A673 (cell line): ENCODE data around the gene HSD11B1. TPM values are rescaled to one million over a fixed set of nuclear protein-coding genes. Genes with fewer than 3 reads are reported as not detected.

ENCODE experiments used
- BruUV-seq: library from RNA; stranded (reverse); fragments of 400-500 nt; replicated peaks from 2 replicates; lab custom pipeline; 2021; lab: Mats Ljungman, UMichigan
- CTCF ChIA-PET: fragments of 300-600 bp; sonication (Branson Sonifier 250); formaldehyde crosslinking; loops from one replicate; lab custom pipeline; 2022; ENCODE audit warnings: antibody characterized with exemption; lab: Charles Lee
- POLR2A ChIA-PET: fragments of 300-600 bp; sonication (Branson Sonifier 250); formaldehyde crosslinking; loops from one replicate; lab custom pipeline; 2022; ENCODE audit warnings: antibody characterized with exemption; ENCODE audit not compliant: low non-redundant PET; lab: Charles Lee
- DNase-seq: peaks from one replicate; pipeline ENCODE4 v3.0.0-alpha.2; 2015; ENCODE audit warnings: low spot score
- H3K27ac ChIP-seq: fragments of 200-600 bp; sonication (generic); 2 replicates; pipeline ENCODE4 v1.5.1; 2016; ENCODE audit warnings: mixed run types, low read depth, mild to moderate bottlenecking, mixed read lengths, antibody characterized with exemption, low read length; ENCODE audit not compliant: poor library complexity, severe bottlenecking
- H3K27me3 ChIP-seq: fragments of 200-600 bp; sonication (generic); replicated peaks from 2 replicates; pipeline ENCODE4 v1.6.1; 2017; ENCODE audit warnings: mixed run types, low read depth, mild to moderate bottlenecking, mixed read lengths, antibody characterized with exemption, low read length; ENCODE audit not compliant: insufficient read depth, poor library complexity
- H3K36me3 ChIP-seq: fragments of 200-600 bp; sonication (generic); 2 replicates; pipeline ENCODE4 v1.6.1; 2016; ENCODE audit warnings: mixed run types, mild to moderate bottlenecking, mixed read lengths, antibody characterized with exemption, low read length; ENCODE audit not compliant: insufficient read depth, poor library complexity, severe bottlenecking
- H3K4me1 ChIP-seq: fragments of 200-600 bp; sonication (generic); 2 replicates; pipeline ENCODE4 v1.6.1; 2017; ENCODE audit warnings: mixed run types, mild to moderate bottlenecking, mixed read lengths, antibody characterized with exemption, low read length; ENCODE audit not compliant: insufficient read depth, poor library complexity, severe bottlenecking
- H3K4me3 ChIP-seq: fragments of 200-600 bp; sonication (generic); 2 replicates; pipeline ENCODE4 v1.5.1; 2016; ENCODE audit warnings: low read depth, mixed run types, mild to moderate bottlenecking, mixed read lengths, low read length; ENCODE audit not compliant: poor library complexity, severe bottlenecking
- H3K9me3 ChIP-seq: fragments of 200-600 bp; sonication (generic); 2 replicates; pipeline ENCODE4 v1.6.1; 2016; ENCODE audit warnings: mixed run types, low read depth, mild to moderate bottlenecking, mixed read lengths, antibody characterized with exemption, low read length; ENCODE audit not compliant: poor library complexity, severe bottlenecking
- EZH2 ChIP-seq: fragments of 200-600 bp; sonication (generic); IDR thresholded peaks from 2 replicates; pipeline ENCODE4 v1.6.1; 2017; ENCODE audit warnings: borderline replicate concordance, low read depth, mild to moderate bottlenecking, mixed read lengths, antibody characterized with exemption, low read length; ENCODE audit not compliant: poor library complexity, severe bottlenecking
- intact Hi-C: fragments of 100-400 bp; cut with micrococcal nuclease; formaldehyde crosslinking; loops from one replicate; pipeline ENCODE4 v1.10.0; 2022; ENCODE audit not compliant: unreplicated experiment
- total RNA-seq: library from RNA; stranded (reverse); gene quantifications from 2 replicates; pipeline ENCODE4 v1.2.3, GENCODE V29; 2021
- TF ChIP-seq, protein P1 (sequence below): fragments of 300-800, 200-600 bp; sonication (generic); conservative IDR thresholded peaks from 2 replicates; pipeline ENCODE4 v1.5.1; 2017; ENCODE audit warnings: low read depth, mild to moderate bottlenecking, antibody characterized with exemption, low read length, moderate library complexity, mixed read lengths

Gene HSD11B1
- total RNA-seq, 1 experiment from 2014 or later, result not detected

DNA sequence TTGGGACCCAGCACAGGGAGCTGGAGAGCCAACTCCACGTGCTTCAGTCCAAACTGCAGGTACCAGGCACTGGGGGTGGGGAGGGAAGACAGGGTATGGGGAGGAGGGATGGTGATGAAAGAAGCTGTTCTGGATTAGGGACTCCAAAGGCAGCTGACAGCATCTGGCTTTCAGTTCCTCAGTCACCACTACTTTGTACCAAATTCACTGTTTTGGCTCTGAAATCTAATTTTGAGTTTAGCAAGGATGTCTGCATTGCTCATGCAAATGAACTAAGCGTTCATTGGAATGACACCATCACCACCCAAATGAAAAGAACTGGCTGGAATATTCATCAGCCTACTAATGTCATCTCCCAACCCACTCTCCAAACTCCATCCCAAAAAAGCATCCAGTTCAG lies 71.0 kb downstream of the HSD11B1 start:
- intact Hi-C loops, result no loop called here
- CTCF ChIA-PET, result no interaction called here

DNA sequence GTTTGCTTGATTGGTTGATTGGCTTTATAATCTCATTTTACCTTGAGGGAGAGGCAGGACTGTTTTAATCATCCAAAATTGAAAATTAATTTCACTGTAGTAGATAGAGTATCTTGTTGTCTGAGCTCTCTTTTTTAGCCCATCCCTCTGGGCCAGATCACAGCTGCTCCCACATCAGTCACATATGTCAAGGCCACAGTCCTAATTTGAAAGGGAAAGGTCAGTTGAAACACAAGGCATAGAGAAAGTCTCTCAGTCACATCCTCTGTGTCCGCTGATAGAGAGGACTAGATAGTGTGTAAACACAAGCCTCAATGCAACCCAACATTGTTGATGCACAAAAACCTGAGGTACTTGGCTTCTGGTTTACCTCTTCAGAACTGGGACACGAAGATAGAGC lies 72.9 kb downstream of the HSD11B1 start:
- Histone ChIP-seq H3K9me3 (no peaks in the 10 kb centered on the region), H3K36me3 (no peaks in the 10 kb centered on the region), H3K4me1 (peaks cover 3% of the 10 kb centered on the region), H3K27me3 (no peaks in the 10 kb centered on the region), H3K27ac (no peak overlapping the region), H3K4me3 (no peak overlapping the region)
- BruUV-seq, result no TSS peak
- no peak for TF ChIP-seq EZH2
- TF ChIP-seq, protein P1, sequence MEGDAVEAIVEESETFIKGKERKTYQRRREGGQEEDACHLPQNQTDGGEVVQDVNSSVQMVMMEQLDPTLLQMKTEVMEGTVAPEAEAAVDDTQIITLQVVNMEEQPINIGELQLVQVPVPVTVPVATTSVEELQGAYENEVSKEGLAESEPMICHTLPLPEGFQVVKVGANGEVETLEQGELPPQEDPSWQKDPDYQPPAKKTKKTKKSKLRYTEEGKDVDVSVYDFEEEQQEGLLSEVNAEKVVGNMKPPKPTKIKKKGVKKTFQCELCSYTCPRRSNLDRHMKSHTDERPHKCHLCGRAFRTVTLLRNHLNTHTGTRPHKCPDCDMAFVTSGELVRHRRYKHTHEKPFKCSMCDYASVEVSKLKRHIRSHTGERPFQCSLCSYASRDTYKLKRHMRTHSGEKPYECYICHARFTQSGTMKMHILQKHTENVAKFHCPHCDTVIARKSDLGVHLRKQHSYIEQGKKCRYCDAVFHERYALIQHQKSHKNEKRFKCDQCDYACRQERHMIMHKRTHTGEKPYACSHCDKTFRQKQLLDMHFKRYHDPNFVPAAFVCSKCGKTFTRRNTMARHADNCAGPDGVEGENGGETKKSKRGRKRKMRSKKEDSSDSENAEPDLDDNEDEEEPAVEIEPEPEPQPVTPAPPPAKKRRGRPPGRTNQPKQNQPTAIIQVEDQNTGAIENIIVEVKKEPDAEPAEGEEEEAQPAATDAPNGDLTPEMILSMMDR, result no peak
- no peak for DNase-seq
- ChIA-PET CTCF (no interaction called here), POLR2A (no interaction called here)
- intact Hi-C loops, result no loop called here

More for the DNA sequence above, 71.0 kb downstream of the HSD11B1 start:
- Histone ChIP-seq H3K4me1 (peaks cover 3% of the 10 kb centered on the region), H3K4me3 (no peak overlapping the region), H3K36me3 (no peaks in the 10 kb centered on the region), H3K27me3 (no peaks in the 10 kb centered on the region), H3K27ac (no peak overlapping the region), H3K9me3 (no peaks in the 10 kb centered on the region)
- DNase-seq, result no peak
- BruUV-seq, result no TSS peak
- POLR2A ChIA-PET, result no interaction called here
- TF ChIP-seq EZH2, result no peak
- TF ChIP-seq, protein P1, result no peak

DNA sequence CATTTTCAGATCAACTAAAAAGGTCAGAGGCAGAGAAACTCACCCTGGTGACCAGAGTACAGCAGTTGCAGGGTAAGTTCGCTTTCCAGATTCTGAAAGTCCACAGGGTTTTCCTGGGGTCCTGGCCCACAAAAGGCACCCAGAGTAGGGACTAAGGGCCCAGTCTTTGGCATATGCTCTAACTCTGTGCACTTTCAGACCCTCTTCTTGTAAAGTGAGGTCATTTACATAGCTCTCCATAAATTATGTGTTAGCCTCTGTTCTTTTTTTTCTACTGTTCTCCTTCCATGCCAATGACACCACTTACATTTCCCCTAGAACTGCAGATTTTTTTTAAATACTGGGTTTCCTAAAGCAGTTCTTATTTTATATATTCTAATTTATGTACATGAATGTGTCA lies 73.5 kb downstream of the HSD11B1 start:
- no peak for TF ChIP-seq EZH2
- TF ChIP-seq, protein P1, result no peak
- H3K9me3 ChIP-seq, result no peaks in the 10 kb centered on the region
- H3K27ac ChIP-seq, result no peak overlapping the region
- H3K4me1 ChIP-seq, result peaks cover 4% of the 10 kb centered on the region
- no peaks in the 10 kb centered on the region for H3K36me3 ChIP-seq
- ChIA-PET POLR2A (no interaction called here), CTCF (no interaction called here)
- intact Hi-C loops, result no loop called here
- no peak for DNase-seq
- no peaks in the 10 kb centered on the region for H3K27me3 ChIP-seq
- H3K4me3 ChIP-seq, result no peak overlapping the region
- BruUV-seq, result no TSS peak
